ENCODE results near the gene TP53.

TP53 gene

DNA sequence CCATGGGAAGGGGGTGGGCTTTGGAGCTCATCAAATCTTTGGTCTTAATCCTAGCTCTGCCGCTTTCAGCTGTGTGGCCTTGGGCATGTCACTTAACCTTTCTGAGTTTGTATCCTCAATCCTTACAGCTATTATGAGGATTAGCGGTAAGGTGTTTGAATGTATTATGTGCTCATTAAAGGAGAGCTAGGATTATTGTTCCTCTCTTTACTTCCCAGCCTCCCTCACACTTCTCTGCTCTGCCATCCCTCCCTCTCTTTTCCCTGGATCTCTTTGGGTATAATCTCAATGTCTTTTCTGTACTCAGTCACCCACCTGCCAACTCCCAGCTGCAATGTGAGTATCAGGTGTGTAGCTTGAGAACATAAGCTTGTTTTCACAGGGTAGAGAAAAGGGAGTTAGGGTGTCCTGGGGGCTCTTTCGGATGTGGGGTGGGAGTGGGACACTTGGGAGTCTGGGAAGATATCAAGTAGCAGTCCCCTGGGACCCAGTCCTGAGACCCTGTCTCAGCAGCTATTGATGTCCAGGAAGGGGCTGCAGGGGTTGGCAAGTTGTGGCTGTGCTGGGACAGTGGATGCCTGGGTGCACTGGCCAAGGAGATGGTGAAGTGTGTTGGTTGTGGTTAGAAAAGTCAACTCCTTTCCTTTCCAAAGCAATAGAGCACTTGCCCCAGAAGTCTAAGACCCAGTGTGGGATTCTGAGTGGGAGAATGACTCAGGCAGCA is 19.5 kb upstream of the TP53 start:
- DNase-seq (ENCODE audit: low read depth) = no peak

GRCh38 chr17:7705269-7706255 is 18.3 kb upstream of the TP53 start:
- DNase-seq (ENCODE audit: low read depth) = no peak

- DNase-seq (ENCODE audit: low read depth) = no peak
Measured at GRCh38 chr17:7704601-7705268, 17.4 kb upstream of the TP53 start, which contains the start of gene EFNB3. Gene EFNB3 (plus strand): TSS chr17:7705202. CDS start chr17:7705599, 397 bp downstream.

DNA sequence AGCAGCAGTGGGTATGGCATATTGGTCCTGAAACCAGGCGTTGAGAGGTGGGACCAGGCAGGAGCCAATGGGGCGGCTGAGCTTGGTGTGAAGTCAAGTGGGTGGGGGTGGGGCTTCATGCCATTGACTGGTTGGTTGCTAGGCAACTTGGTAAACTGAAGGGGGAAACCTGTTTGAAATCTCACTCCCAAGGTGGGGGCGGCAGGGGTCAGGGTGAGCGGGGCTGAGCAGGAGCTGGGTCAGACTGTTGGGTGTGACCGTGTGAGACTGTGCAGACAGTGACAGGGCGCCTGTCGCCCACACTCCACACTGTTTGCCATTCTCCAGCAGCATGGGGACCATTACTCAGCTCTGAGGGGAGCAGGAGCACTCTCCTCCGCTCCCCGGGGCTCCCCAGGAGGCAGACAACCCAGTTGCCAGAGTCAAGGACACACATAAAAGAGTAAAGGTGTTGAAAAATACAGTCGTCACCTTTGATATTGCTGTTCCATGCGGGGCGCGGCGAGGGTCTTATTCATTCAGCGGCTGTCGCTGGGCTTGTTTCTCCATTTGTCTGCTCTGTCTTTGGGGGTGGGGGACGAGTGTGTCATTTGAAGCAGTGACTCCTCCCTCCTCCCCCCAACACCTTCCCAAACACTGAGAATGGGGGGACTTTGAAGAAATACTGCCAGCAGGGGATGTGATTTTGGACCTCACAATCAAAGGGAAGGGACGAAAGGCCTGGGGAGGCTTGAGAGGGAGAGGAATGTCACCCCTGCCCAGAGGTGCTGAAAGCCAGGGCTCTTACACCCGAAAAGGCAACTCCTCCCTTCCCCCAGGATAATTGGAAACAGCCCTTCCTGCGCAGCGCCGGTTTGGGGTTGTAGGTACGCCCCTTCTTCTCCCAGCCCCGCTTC is 16.5 kb upstream of the TP53 start:
- DNase-seq (ENCODE audit: low read depth) = no peak

DNA sequence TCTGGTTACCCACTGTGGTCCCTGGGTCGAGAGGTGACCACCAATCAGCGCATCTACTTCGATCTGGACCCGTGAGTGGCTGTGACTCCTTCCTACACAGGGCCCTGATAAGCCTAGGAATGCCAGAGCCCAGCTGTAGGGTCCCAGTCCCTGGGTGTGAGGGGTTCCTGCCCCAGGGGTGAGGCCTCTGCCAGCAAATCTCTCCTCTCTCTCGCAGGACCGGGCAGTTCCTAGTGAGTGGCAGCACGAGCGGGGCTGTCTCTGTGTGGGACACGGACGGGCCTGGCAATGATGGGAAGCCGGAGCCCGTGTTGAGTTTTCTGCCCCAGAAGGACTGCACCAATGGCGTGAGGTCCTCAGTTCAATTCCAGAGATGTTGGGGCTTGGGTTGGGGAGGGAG is 15.5 kb upstream of the TP53 start:
- DNase-seq (ENCODE audit: low read depth) = no peak

DNA sequence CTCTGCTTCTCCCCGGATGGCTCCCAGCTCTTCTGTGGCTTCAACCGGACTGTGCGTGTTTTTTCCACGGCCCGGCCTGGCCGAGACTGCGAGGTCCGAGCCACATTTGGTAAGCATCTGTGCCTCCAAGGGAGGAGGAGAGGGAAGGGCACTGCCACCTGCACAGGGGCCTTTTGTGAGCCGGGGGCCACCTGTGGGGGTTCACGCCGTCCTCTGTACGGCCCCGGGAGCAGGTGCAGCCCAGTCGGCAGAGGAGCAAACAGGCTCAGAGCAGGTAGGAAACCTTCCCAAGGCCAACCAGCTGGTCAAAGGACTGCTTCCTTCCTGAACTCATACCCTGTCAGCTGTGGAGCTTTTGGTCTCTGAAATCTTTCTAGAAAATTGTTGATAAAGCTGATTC is 14.4 kb upstream of the TP53 start:
- DNase-seq (ENCODE audit: low read depth) = no peak

- DNase-seq (ENCODE audit: low read depth) = no peak
Measured at GRCh38 chr17:7700510-7700909, 13.2 kb upstream of the TP53 start.

DNA sequence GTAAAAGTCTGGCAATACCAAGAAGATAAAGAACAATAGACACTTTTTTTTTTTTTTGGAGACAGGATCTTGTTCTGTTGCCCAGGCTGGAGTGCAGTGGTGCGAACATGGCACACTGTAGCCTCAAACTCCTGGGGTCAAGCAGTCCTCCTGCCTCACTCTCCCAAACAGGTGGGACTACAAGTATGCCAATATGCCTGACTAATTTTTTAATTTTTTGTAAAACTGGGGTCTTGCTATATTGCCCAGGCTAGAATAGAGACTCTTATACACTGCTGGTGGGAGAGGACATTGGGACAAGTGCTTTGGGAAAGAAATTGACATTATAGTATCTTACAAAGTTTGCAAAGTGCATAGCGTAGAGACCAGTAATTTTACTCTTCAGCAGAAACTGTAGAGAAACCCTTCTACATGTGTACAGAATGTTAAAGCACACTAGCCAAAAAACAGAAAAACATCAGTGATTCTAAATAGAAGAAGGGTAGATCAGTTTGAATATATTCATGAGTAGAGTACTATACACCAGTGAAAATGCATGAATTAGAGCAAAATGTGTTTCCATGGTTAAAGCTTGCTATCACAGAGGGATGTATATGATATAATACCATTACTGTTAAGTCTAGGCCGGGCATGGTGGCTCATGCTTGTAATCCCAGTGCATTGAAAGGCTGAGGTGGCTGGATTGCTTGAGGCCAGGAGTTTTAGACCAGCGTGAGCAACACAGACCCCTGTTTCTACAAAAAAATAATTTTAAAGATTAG is 10.7 kb upstream of the TP53 start:
- no peak for DNase-seq (ENCODE audit: low read depth)

DNA sequence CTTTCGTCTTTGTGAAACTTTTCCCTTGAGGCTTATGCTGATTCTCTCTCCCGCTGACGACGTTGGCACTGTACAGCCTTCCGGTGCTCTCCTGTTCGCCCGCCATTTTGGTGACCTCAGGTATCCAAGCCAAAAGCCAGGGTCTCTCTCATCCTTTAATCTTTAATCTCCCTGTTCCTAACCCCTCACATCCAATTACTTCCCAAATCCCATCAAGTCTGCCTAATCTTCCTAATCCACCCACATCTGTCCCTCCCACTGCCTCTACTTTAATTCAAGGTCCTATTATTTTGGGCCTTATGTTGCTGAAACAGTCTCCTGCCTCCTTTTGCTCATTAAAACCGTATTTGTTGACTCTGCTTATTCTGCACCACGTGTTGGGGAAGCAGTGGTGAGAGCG is 8.3 kb upstream of the TP53 start:
- no peak for DNase-seq (ENCODE audit: low read depth)

DNA sequence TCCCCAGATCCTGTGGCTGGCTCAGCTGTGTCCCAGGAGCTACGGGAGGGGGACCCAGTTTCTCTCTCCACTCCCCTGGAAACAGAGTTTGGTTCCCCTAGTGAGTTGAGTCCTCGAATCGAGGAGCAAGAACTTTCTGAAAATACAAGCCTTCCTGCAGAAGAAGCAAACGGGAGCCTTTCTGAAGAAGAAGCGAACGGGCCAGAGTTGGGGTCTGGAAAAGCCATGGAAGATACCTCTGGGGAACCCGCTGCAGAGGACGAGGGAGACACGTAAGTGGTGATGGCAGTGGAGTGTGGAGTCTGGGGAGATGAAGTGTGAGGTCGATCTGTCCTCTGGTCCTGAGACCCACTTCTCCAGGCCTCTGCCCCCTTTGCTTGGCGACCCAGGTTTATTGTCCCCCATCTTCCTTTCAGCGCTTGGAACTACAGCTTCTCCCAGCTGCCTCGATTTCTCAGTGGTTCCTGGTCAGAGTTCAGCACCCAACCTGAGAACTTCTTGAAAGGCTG is 1.6 kb upstream of the TP53 start:
- DNase-seq (ENCODE audit: low read depth) = no peak

GRCh38 chr17:7687908-7688807 is 868 bp upstream of the TP53 start, which contains the start of gene WRAP53:
Gene WRAP53 (plus strand): TSS chr17:7688477. CDS start chr17:7688649, 172 bp downstream.
- DNase-seq (ENCODE audit: low read depth) = peak; percentile 89

DNA sequence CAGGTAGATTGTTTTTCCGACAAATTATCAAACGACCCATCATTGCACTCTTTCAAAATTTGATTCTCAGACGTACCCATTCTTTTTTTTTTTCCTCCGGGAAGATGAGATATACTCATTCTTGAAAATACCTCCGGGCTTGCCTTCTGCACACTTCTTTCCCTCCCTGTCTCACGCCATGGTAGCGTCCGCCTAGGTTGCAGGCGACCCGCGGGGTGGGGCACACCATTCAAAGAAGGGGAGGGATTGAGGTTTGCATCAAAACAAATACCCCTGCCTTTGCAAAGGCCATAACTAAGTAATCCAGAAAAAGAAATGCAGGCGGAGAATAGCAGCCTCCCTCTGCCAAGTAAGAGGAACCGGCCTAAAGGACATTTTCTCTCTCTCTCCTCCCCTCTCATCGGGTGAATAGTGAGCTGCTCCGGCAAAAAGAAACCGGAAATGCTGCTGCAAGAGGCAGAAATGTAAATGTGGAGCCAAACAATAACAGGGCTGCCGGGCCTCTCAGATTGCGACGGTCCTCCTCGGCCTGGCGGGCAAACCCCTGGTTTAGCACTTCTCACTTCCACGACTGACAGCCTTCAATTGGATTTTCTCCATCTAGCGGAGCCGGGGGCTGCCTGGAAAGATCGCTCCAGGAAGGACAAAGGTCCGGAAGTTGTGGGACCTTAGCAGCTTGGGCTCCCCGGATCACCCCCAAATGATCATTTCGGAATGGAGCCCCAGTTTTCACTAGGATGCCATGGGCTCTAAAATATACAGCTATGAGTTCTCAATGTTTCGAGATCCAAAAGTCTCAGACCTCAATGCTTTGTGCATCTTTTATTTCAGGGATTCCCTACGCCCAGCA is 843 bp downstream of the TP53 start:
- DNase-seq (ENCODE audit: low read depth) = peak; percentile 60

DNA sequence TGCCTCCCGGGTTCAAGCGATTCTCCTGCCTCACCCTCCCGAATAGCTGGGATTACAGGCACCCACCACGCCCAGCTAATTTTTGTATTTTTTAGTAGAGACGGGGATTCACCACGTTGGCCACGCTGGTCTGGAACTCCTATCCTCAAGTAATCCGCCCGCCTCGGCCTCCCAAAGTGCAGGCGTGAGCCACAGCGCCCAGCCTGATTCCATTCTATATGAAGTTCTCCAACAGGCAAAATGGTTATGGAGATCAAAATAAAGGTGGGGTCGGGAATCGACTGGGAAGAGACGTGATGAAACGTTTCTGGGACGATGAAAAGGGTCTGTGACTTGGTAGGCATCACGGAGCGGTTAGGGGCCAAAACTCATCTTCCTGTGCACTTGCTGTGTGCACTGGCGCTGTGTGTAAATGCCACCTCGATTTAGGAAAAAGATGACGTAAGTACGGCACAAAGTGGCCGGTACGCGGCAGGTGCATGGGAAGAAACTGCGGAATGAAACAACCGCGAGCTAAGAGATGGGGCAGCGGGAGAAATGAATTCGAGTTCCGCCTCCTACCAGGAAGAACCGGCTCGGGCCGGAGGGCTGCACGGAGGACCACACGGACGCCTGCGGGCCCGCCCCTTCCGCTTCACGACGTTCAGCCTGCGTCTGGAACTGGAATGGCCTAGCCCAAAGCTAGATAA is 1.6 kb downstream of the TP53 start:
- DNase-seq (ENCODE audit: low read depth) = peak; percentile 78

DNA sequence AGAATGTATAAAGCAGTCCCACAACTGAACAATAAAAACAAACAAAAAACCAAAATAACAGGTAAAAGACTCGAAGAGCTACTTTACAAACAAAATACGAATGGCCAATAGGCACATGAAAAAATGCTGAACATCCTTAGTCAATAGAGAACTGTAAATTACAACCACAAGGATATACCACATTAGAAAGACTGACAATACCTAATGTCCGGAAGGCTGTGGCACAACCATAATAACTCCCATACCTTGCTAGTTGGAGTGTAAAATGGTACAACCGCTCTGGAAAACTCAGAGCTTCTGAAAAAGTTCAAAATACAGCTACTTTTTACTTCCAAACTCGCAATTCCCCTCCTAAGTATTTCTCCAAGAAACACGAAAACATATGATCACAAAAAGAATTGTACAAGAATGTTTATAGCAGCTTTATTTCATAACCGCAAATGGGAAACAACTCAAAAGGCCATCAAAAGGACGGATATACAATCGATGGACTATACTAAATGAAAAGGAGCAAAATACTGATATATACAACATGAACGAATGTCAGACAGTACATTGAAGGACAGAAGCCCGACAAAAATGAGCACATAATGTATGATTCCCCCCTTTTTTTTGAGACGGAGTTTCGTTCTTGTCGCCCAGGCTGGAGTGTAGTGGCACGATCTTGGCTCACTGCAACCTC is 2.3 kb downstream of the TP53 start:
- no peak for DNase-seq (ENCODE audit: low read depth)

DNA sequence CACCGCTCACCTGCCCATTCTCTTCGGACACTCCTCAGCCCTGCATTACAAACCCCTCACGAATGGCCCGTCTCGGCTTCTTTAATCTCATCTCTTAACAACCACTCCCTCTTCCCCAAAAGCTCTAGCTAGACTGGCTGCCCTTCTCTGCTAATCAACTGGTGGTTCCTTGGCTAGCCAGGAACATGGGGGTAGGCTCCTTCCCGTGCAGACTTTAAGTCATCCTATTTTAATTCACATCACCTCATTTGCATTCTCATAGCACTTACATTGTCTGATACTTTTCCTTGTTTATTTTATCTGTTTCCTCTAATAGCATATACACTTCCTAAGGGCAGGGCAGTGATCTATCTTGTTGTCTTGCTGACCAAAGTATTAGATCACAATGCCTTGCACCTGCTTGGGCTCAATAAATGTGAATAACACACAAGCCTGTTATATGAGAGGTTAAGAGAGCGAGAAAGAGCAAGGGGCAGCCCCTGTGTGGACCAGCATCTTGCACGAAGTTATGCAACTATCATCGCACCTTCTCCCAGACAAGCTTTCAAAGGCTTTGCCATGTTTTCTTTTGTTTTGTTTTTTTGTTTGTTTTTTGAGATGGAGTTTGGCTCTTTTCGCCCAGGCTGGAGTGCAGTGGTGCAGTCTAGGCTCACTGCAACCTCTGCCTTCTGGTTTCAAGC is 9.8 kb downstream of the TP53 start:
- no peak for DNase-seq (ENCODE audit: low read depth)

DNA sequence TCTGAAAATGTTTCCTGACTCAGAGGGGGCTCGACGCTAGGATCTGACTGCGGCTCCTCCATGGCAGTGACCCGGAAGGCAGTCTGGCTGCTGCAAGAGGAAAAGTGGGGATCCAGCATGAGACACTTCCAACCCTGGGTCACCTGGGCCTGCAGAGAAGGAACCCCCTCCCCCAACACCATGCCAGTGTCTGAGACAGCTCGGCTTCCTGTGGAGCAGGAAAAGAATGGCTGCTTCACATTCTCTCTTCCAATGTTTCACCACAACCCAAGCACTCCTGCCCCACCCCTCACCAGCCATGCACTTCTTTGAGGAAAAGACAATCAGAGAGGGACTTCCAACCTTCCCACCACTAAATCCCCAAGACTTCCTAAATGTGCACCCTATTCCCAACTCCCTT is 10.8 kb downstream of the TP53 start:
- no peak for DNase-seq (ENCODE audit: low read depth)

- DNase-seq (ENCODE audit: low read depth) = no peak
Measured at GRCh38 chr17:7674934-7675333, 12.4 kb downstream of the TP53 start.

Measured in stimulated activated CD8-positive, alpha-beta memory T cell treated with anti-CD3 and anti-CD28 coated beads, Interleukin-12 subunit alpha, Interleukin-12 subunit beta, amount 100 ng/mL, for 1 hour (primary cell).